Activated CD8-positive, alpha-beta memory T cell treated with anti-CD3 and anti-CD28 coated beads, Interleukin-2, amount 50 U/mL, for 1 hour (primary cell): ENCODE data around the gene ZCCHC8.

Source experiments
- DNase-seq: peaks from one replicate; pipeline ENCODE4 v3.0.0-alpha.2; 2020; ENCODE audit errors: extremely low read depth

The ZCCHC8 gene

GRCh38 chr12:122427403-122427802, 73.3 kb downstream of the ZCCHC8 start:
- no peak for DNase-seq

GRCh38 chr12:122423258-122424165, 77.2 kb downstream of the ZCCHC8 start:
- no peak for DNase-seq

- no peak for DNase-seq
These were observed 77.9 kb downstream of the ZCCHC8 start for GRCh38 chr12:122422730-122423257.

GRCh38 chr12:122421821-122422729, 78.7 kb downstream of the ZCCHC8 start, which contains the start of gene CLIP1:
CLIP1 (minus strand) TSS chr12:122422669; CDS start chr12:122380452, 42,217 bp downstream.
- DNase-seq: peak; percentile 17
